Heart right ventricle (tissue), 16 donors: Measurements from ENCODE around the gene NPEPL1. TPM values are rescaled to one million over a fixed set of nuclear protein-coding genes. Genes with fewer than 3 reads are reported as not detected.

Experiments
- ATAC-seq, 8 donors: fragments of 200-7000 bp; cut with Tn5 transposase; one replicate each; pipeline ENCODE4 v1.9.1; 2020; ENCODE audit warnings: mild to moderate bottlenecking in 8 of 8, moderate library complexity in 8 of 8, moderate number of reproducible peaks in 1 of 8
- DNase-seq, 2 donors: peaks; one replicate each; pipeline ENCODE4 v3.0.0-alpha.2; 2020
- H3K27ac ChIP-seq, 10 donors: fragments of 200-600 bp; sonication (generic) in 2 of 10; one replicate each; pipeline versions ENCODE4 v1.5.0 to v1.8.0; 2020 to 2022; ENCODE audit warnings: mild to moderate bottlenecking in 3 of 10
- H3K27me3 ChIP-seq, 7 donors: fragments of 200-600 bp; one replicate each; pipeline ENCODE4 v1.8.0; 2021 to 2022; ENCODE audit warnings: mild to moderate bottlenecking in 2 of 7
- H3K36me3 ChIP-seq, 9 donors: fragments of 200-600 bp; sonication (generic) in 1 of 9; one replicate each; pipeline versions ENCODE4 v1.5.0 to v1.8.0; 2020 to 2022; ENCODE audit warnings: mild to moderate bottlenecking in 2 of 9
- H3K4me1 ChIP-seq, 9 donors: fragments of 200-600 bp; sonication (generic) in 1 of 9; one replicate each; pipeline versions ENCODE4 v1.5.0 to v1.8.0; 2020 to 2022; ENCODE audit warnings: mild to moderate bottlenecking in 4 of 9
- H3K4me3 ChIP-seq, 10 donors: fragments of 200-600 bp; sonication (generic) in 2 of 10; one replicate each; pipeline versions ENCODE4 v1.5.0 to v1.8.0; 2020 to 2022; ENCODE audit warnings: mild to moderate bottlenecking in 7 of 10, moderate library complexity in 2 of 10
- H3K9me3 ChIP-seq, 11 donors: fragments of 200-600 bp in 10 of 11; sonication (generic) in 2 of 11; one replicate each; pipeline versions ENCODE4 v1.5.0 to v1.8.0; 2013 to 2022; ENCODE audit warnings: mild to moderate bottlenecking in 2 of 11, control low read depth in 1 of 11, moderate library complexity in 1 of 11
- WGBS, 2 donors: extraction: QIAGEN DNeasy Blood & Tissue Kit; methylation state at CpG; one replicate each; pipeline ENCODE4 v1.1.7; 2013; ENCODE audit warnings: inconsistent platforms in 1 of 2; 5-methylcytosine and 5-hydroxymethylcytosine counted together
- intact Hi-C, 10 donors: fragments of 100-400 bp; cut with DNase I; formaldehyde crosslinking; loops; one replicate each; pipeline versions ENCODE4 v1.11.1 to v1.14.2; 2022
- polyA plus RNA-seq, 2 donors: library from polyadenylated mRNA; stranded (reverse); fragments of 200-250 nt; gene quantifications; one replicate each; pipeline ENCODE4 v1.2.3, GENCODE V29; 2013
- total RNA-seq, 10 donors: library from RNA; stranded (reverse); fragmentation: NEBNext Ultra II Directional in 3 of 10; extraction: Animal tissue kit (Norgen Biotek cat#: 25700) in 3 of 10; gene quantifications; one replicate each; pipeline versions ENCODE4 v1.2.1 to v1.2.4, GENCODE V29; 2021 to 2023
- TF ChIP-seq, protein P1 (sequence below), 9 donors: fragments of 200-600 bp; sonication (generic) in 2 of 9; IDR thresholded peaks; one replicate each; pipeline versions ENCODE4 v1.5.0 to v1.8.0; 2021 to 2022; ENCODE audit warnings: antibody characterized with exemption in 9 of 9, mild to moderate bottlenecking in 5 of 9, moderate library complexity in 1 of 9
- donor health status: Arrhythmogenic right ventricular cardiomyopathy.
- donor health status: ischemic (EF 13 %, LVEDD 7.1; RV severe dilation, severe dysfunction).
- donor health status: healthy with polysubstance abuse.
- donor health status: DM: no; HTN: yes; CAD: no.
- donor health status: DM: no; HTN: no; CAD: no.
- donor health status: ischemic (EF 25% LVEDD 6.9; RV normal size, moderate dysfunction).
- donor health status: ischemic (EF 25% LVEDD 5.7; RV mildly dilated, moderate dysfunction).
- donor health status: healthy.
- donor health status: DM: yes; HTN: yes; CAD: no.
- donor health status: Ischemic cardiomyopathy.
- donor health status: ischemic (EF 35%, LVEDD 5.7; RV mildly dilated, moderate dysfunction).
- donor health status: nonischemic (EF 11% LVEDD 7.7; RV severe dilation, severe dysfunction).
- donor health status: DM: yes; HTN: yes; CAD: no.
- donor health status: PGD.
- donor health status: ischemic (EF 29% LVEDD 5.4; RV normal size, mild dysfunction).
- donor health status: nonischemic (EF 23%, LVEDD 6.1; RV moderate dilation, normal function).

The NPEPL1 gene
- total and polyA plus RNA-seq, 12 donors, result 16.7 to 46.7 (median 29.9) TPM

DNA sequence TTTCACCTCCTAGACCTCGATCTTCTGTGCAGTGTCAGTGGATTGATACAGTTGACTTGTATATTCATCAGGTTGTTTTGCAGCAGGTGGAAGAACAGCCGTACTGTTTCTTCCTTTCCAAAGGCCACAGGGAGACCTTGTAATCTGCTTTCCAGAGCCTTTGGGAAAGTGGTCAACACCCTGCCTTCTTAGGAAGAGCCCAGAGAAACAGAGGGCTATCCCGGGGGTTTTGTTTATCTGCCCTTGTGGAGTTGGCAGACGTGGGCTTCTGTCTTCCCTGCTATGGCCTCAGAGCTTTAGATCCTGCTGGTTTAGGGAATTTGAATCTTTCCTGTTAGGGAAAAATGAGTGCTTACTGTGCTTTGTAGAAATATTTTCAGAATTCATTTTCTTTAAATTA lies 21.9 kb upstream of the NPEPL1 start:
- ATAC-seq (no peak), DNase-seq (no peak)
- no peak overlapping the region for H3K4me3 ChIP-seq
- no peak overlapping the region for H3K27ac ChIP-seq
- H3K27me3 ChIP-seq, result no peaks in the 10 kb centered on the region
- H3K36me3 ChIP-seq, result peaks cover 0 to 97% (median 70%) of the 10 kb centered on the region in 9 donors
- intact Hi-C loops, result no loop called here
- WGBS, 2 donors, result 52 to 62% methylated on average over 4 of the region's 4 CpGs
- H3K4me1 ChIP-seq, result no peaks in the 10 kb centered on the region
- TF ChIP-seq, protein P1, sequence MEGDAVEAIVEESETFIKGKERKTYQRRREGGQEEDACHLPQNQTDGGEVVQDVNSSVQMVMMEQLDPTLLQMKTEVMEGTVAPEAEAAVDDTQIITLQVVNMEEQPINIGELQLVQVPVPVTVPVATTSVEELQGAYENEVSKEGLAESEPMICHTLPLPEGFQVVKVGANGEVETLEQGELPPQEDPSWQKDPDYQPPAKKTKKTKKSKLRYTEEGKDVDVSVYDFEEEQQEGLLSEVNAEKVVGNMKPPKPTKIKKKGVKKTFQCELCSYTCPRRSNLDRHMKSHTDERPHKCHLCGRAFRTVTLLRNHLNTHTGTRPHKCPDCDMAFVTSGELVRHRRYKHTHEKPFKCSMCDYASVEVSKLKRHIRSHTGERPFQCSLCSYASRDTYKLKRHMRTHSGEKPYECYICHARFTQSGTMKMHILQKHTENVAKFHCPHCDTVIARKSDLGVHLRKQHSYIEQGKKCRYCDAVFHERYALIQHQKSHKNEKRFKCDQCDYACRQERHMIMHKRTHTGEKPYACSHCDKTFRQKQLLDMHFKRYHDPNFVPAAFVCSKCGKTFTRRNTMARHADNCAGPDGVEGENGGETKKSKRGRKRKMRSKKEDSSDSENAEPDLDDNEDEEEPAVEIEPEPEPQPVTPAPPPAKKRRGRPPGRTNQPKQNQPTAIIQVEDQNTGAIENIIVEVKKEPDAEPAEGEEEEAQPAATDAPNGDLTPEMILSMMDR (IDR thresholded peaks at IDR 0.05), result no peak
- no peaks in the 10 kb centered on the region for H3K9me3 ChIP-seq

DNA sequence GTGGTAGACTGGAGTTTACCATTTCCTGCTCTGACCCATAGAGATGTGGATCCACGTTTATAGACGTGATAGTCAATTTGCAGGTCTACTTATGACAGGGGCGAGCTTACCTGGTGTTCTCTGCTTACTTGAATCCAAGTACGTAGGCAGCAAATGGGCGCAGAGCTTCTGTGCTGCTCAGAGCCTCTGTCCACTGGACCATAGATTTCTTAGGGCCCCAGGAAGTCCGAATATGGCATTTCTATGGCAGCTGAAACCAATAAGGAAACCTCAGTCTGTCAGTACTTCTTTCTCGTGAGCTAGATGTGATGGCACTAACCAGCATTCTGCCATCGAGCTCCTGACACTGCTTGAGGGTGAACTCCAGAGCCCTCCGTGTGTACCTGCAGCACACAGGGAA lies 19.5 kb upstream of the NPEPL1 start:
- DNase-seq, result no peak

DNA sequence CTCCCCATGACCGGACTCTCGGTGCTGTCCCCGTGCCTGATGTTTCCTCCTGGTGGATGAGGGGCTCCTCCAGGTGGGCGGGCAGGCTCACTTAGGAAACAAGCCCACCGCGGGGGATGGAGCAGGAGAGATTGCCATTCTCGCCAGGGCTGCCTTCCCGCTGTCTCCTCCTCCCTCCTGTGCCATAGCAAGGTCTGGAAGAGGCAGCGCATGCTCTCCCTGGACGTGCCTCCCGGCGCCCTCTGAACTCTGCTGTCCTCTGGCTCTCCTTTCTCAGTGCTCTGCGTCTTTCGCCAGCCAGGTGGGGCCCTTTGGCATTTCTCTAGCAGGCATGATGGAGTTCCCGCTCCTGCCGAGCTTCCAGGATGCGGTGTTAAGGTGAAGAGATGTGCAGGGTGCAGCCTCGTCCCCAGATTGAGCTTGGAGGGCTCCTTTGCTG lies 17.4 kb upstream of the NPEPL1 start:
- Histone ChIP-seq H3K36me3 (peaks cover 0 to 98% (median 55%) of the 10 kb centered on the region in 9 donors), H3K4me1 (no peaks in the 10 kb centered on the region), H3K9me3 (no peaks in the 10 kb centered on the region), H3K4me3 (no peak overlapping the region), H3K27ac (no peak overlapping the region), H3K27me3 (no peaks in the 10 kb centered on the region)
- WGBS, 2 donors, result 90% methylated on average over 18 of the region's 18 CpGs
- no peak for ATAC-seq
- TF ChIP-seq, protein P1 (IDR thresholded peaks at IDR 0.05), result no peak
- DNase-seq, result no peak
- intact Hi-C loops, result no loop called here

More for the DNA sequence above, 19.5 kb upstream of the NPEPL1 start:
- Histone ChIP-seq H3K9me3 (no peaks in the 10 kb centered on the region), H3K4me1 (no peaks in the 10 kb centered on the region), H3K4me3 (no peak overlapping the region), H3K36me3 (peaks cover 0 to 98% (median 70%) of the 10 kb centered on the region in 9 donors), H3K27me3 (no peaks in the 10 kb centered on the region), H3K27ac (no peak overlapping the region)
- no peak for ATAC-seq
- TF ChIP-seq, protein P1 (IDR thresholded peaks at IDR 0.05), result no peak
- intact Hi-C loops, result no loop called here
- 90 to 95% methylated on average over 9 of the region's 9 CpGs for WGBS, 2 donors

DNA sequence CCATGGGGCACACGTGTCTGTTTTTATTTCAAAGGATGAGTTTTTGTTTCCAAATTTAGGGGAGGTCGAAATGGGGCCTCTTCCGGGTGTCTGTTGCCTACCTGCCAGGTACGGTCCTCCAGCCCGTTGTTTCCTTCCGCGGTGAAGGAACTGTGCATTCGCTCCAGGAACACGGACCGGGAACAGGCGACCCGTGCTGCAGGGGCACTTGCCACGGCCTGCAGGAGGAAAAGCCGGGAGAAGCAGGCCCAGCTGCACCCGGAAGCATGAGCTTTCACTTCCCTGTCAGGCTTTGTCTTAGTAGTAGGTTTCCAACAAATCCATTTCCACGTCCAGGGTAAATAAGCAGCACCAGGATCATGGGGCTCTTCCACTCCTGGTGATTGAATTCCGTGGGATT lies 17.0 kb upstream of the NPEPL1 start:
- no peak for ATAC-seq
- intact Hi-C loops, result no loop called here

More for the DNA sequence above, 17.0 kb upstream of the NPEPL1 start:
- DNase-seq, result no peak
- Histone ChIP-seq H3K36me3 (peaks cover 0 to 98% (median 50%) of the 10 kb centered on the region in 9 donors), H3K27ac (no peak overlapping the region), H3K27me3 (no peaks in the 10 kb centered on the region), H3K9me3 (no peaks in the 10 kb centered on the region), H3K4me3 (no peak overlapping the region), H3K4me1 (no peaks in the 10 kb centered on the region)
- WGBS, 2 donors, result 90 to 93% methylated on average over 17 of the region's 17 CpGs
- TF ChIP-seq, protein P1 (IDR thresholded peaks at IDR 0.05), result no peak
